KMS-11 (cell line): ENCODE results near the gene MNAT1.

Experiments used
- H2AFZ ChIP-seq: fragments of 200-600 bp; sonication (generic); 2 replicates; pipeline ENCODE4 v1.6.1; 2016; ENCODE audit warnings: antibody characterized with exemption, mixed run types, low read depth
- H3K27ac ChIP-seq: fragments of 200-600 bp; sonication (generic); 2 replicates; pipeline ENCODE4 v1.6.1; 2016; ENCODE audit warnings: mild to moderate bottlenecking, mixed run types
- H3K27me3 ChIP-seq: fragments of 200-600 bp; sonication (generic); 2 replicates; pipeline ENCODE4 v1.6.1; 2017; ENCODE audit warnings: mild to moderate bottlenecking, low read depth, mixed run types, moderate library complexity; ENCODE audit not compliant: insufficient read depth
- H3K36me3 ChIP-seq: fragments of 200-600 bp; sonication (generic); 2 replicates; pipeline ENCODE4 v1.6.1; 2017; ENCODE audit warnings: mild to moderate bottlenecking, mixed run types; ENCODE audit not compliant: insufficient read depth
- H3K4me1 ChIP-seq: fragments of 200-600 bp; sonication (generic); 2 replicates; pipeline ENCODE4 v1.6.1; 2016; ENCODE audit warnings: mild to moderate bottlenecking, low read depth, mixed run types; ENCODE audit not compliant: poor library complexity, severe bottlenecking
- H3K4me2 ChIP-seq: fragments of 200-600 bp; sonication (generic); 2 replicates; pipeline ENCODE4 v1.7.0; 2016; ENCODE audit warnings: mild to moderate bottlenecking, mixed run types
- H3K4me3 ChIP-seq: fragments of 200-600 bp; sonication (generic); IDR thresholded peaks from 2 replicates; pipeline ENCODE4 v1.6.1; 2017; ENCODE audit warnings: low read depth, low read length, mixed read lengths; ENCODE audit not compliant: insufficient read depth
- H3K79me2 ChIP-seq: fragments of 200-600 bp; sonication (generic); 2 replicates; pipeline ENCODE4 v1.6.1; 2016; ENCODE audit warnings: low read depth, mixed run types; ENCODE audit not compliant: insufficient read depth
- H3K9ac ChIP-seq: fragments of 200-600 bp; sonication (generic); 2 replicates; pipeline ENCODE4 v1.6.1; 2016; ENCODE audit warnings: mild to moderate bottlenecking, mixed run types
- H4K20me1 ChIP-seq: fragments of 200-600 bp; sonication (generic); 2 replicates; pipeline ENCODE4 v1.6.1; 2016; ENCODE audit warnings: mild to moderate bottlenecking, mixed run types; ENCODE audit not compliant: insufficient read depth
- TF ChIP-seq, protein P1 (sequence below): fragments of 200-600 bp; sonication (generic); conservative IDR thresholded peaks from 2 replicates; pipeline ENCODE4 v1.6.1; 2017; ENCODE audit warnings: low read depth, mild to moderate bottlenecking, antibody characterized with exemption, low read length, moderate library complexity, mixed read lengths

The MNAT1 gene

GRCh38 chr14:60744566-60744965 lies 10.0 kb downstream of the MNAT1 start:
- Histone ChIP-seq H2AFZ (no peak overlapping the region), H3K4me3 (no peak overlapping the region), H3K4me1 (peaks cover 3% of the 10 kb centered on the region), H3K36me3 (no peaks in the 10 kb centered on the region), H3K9ac (no peak overlapping the region), H3K27me3 (no peaks in the 10 kb centered on the region), H3K79me2 (peaks cover 8% of the 10 kb centered on the region; the same call in 1 of the 2 replicates), H3K27ac (no peak overlapping the region), H4K20me1 (no peaks in the 10 kb centered on the region), H3K4me2 (no peak overlapping the region)
- TF ChIP-seq, protein P1, sequence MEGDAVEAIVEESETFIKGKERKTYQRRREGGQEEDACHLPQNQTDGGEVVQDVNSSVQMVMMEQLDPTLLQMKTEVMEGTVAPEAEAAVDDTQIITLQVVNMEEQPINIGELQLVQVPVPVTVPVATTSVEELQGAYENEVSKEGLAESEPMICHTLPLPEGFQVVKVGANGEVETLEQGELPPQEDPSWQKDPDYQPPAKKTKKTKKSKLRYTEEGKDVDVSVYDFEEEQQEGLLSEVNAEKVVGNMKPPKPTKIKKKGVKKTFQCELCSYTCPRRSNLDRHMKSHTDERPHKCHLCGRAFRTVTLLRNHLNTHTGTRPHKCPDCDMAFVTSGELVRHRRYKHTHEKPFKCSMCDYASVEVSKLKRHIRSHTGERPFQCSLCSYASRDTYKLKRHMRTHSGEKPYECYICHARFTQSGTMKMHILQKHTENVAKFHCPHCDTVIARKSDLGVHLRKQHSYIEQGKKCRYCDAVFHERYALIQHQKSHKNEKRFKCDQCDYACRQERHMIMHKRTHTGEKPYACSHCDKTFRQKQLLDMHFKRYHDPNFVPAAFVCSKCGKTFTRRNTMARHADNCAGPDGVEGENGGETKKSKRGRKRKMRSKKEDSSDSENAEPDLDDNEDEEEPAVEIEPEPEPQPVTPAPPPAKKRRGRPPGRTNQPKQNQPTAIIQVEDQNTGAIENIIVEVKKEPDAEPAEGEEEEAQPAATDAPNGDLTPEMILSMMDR = no peak

GRCh38 chr14:60753264-60754119 lies 18.9 kb downstream of the MNAT1 start:
- TF ChIP-seq, protein P1 = no peak
- peaks cover 22% of the 10 kb centered on the region; the same call in 1 of the 2 replicates for H3K79me2 ChIP-seq
- no peaks in the 10 kb centered on the region for H4K20me1 ChIP-seq
- peak overlapping the region; percentile 77 for H3K4me2 ChIP-seq
- H3K27ac ChIP-seq = peak overlapping the region; percentile 81
- peak overlapping the region; percentile 19; the same call in 1 of the 2 replicates for H3K9ac ChIP-seq
- H3K27me3 ChIP-seq = no peaks in the 10 kb centered on the region
- H2AFZ ChIP-seq = no peak overlapping the region
- H3K36me3 ChIP-seq = no peaks in the 10 kb centered on the region
- no peak overlapping the region for H3K4me3 ChIP-seq
- H3K4me1 ChIP-seq = peaks cover 85% of the 10 kb centered on the region

- H3K4me2 ChIP-seq = no peak overlapping the region
Observed at GRCh38 chr14:60756847-60757246, 22.3 kb downstream of the MNAT1 start.

DNA sequence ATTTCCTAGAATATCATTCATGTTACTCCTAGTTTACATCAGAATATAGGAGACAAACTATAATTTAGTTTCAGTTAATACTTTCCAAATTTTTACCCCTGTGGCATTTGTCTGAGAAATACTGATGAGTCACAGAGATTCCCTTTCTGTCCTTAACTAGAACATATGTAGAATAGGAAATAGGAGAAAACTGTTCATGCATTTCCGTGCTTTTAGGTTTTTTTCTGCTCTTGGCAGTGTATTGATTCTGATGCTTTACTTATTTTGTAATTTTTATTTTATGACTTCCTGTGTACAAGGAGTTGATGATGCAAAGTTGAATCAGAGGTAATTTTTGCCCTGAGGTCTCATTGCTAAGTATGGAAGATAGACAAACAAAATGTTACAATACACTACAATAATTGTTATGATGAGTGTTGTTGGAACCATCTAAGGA lies 23.0 kb downstream of the MNAT1 start:
- H3K4me3 ChIP-seq = no peak overlapping the region
- no peaks in the 10 kb centered on the region for H3K27me3 ChIP-seq
- no peaks in the 10 kb centered on the region for H4K20me1 ChIP-seq
- H3K9ac ChIP-seq = no peak overlapping the region
- TF ChIP-seq, protein P1 = no peak
- peak overlapping the region; percentile 17; the same call in 1 of the 2 replicates for H3K4me2 ChIP-seq
- peaks cover 76% of the 10 kb centered on the region for H3K4me1 ChIP-seq
- peaks cover 12% of the 10 kb centered on the region; the same call in 1 of the 2 replicates for H3K79me2 ChIP-seq
- H3K27ac ChIP-seq = no peak overlapping the region
- no peak overlapping the region for H2AFZ ChIP-seq
- H3K36me3 ChIP-seq = no peaks in the 10 kb centered on the region

More at GRCh38 chr14:60756847-60757246, 22.3 kb downstream of the MNAT1 start:
- no peaks in the 10 kb centered on the region for H3K27me3 ChIP-seq
- H3K4me1 ChIP-seq = peaks cover 84% of the 10 kb centered on the region
- H3K4me3 ChIP-seq = no peak overlapping the region
- TF ChIP-seq, protein P1 = no peak
- H3K79me2 ChIP-seq = peaks cover 12% of the 10 kb centered on the region; the same call in 1 of the 2 replicates
- H4K20me1 ChIP-seq = no peaks in the 10 kb centered on the region
- no peak overlapping the region for H3K9ac ChIP-seq
- H2AFZ ChIP-seq = no peak overlapping the region
- H3K27ac ChIP-seq = no peak overlapping the region
- H3K36me3 ChIP-seq = no peaks in the 10 kb centered on the region
